Choroid plexus epithelial cell (primary cell): ENCODE measurements around the gene C11orf54.

ENCODE experiments used
- DNase-seq: peaks from one replicate; pipeline ENCODE4 v3.0.0-alpha.2; 2010; ENCODE audit warnings: low read depth
- H3K4me3 ChIP-seq: 2 replicates; pipeline ENCODE4 v1.5.1; 2011; ENCODE audit warnings: low read depth, mild to moderate bottlenecking, control low read depth, low read length, moderate library complexity
- CTCF ChIP-seq: conservative IDR thresholded peaks from 2 replicates; pipeline ENCODE4 v1.5.1; 2011; ENCODE audit warnings: low read depth, mild to moderate bottlenecking, control low read depth, inconsistent platforms, low read length, moderate library complexity

C11orf54 gene

GRCh38 chr11:93712678-93713077, 28.8 kb upstream of the C11orf54 start:
- no peak overlapping the region for H3K4me3 ChIP-seq
- no peak for DNase-seq
- TF ChIP-seq CTCF, result no peak

- DNase-seq, result no peak
- TF ChIP-seq CTCF, result no peak
- no peak overlapping the region for H3K4me3 ChIP-seq
Measured at GRCh38 chr11:93715797-93716396, 25.6 kb upstream of the C11orf54 start.

- no peak for DNase-seq
- no peak for TF ChIP-seq CTCF
- no peak overlapping the region for H3K4me3 ChIP-seq
Measured at GRCh38 chr11:93717501-93717900, 24.0 kb upstream of the C11orf54 start.

GRCh38 chr11:93718057-93718563, 23.4 kb upstream of the C11orf54 start:
- no peak for DNase-seq
- no peak for TF ChIP-seq CTCF

GRCh38 chr11:93719310-93719709, 22.2 kb upstream of the C11orf54 start:
- no peak overlapping the region for H3K4me3 ChIP-seq
- no peak for DNase-seq
- no peak for TF ChIP-seq CTCF

More at GRCh38 chr11:93718057-93718563, 23.4 kb upstream of the C11orf54 start:
- H3K4me3 ChIP-seq, result no peak overlapping the region

- no peak overlapping the region for H3K4me3 ChIP-seq
- DNase-seq, result no peak
- TF ChIP-seq CTCF, result no peak
Measured at GRCh38 chr11:93720522-93720921, 20.9 kb upstream of the C11orf54 start.

- DNase-seq, result no peak
- H3K4me3 ChIP-seq, result no peak overlapping the region
- TF ChIP-seq CTCF, result no peak
Measured at GRCh38 chr11:93724089-93724488, 17.4 kb upstream of the C11orf54 start.
